Measurements from ENCODE around the gene ADSL.

GRCh38 chr22:40368016-40368415 lies 21.7 kb downstream of the ADSL start:
- TF ChIP-seq, protein P1, sequence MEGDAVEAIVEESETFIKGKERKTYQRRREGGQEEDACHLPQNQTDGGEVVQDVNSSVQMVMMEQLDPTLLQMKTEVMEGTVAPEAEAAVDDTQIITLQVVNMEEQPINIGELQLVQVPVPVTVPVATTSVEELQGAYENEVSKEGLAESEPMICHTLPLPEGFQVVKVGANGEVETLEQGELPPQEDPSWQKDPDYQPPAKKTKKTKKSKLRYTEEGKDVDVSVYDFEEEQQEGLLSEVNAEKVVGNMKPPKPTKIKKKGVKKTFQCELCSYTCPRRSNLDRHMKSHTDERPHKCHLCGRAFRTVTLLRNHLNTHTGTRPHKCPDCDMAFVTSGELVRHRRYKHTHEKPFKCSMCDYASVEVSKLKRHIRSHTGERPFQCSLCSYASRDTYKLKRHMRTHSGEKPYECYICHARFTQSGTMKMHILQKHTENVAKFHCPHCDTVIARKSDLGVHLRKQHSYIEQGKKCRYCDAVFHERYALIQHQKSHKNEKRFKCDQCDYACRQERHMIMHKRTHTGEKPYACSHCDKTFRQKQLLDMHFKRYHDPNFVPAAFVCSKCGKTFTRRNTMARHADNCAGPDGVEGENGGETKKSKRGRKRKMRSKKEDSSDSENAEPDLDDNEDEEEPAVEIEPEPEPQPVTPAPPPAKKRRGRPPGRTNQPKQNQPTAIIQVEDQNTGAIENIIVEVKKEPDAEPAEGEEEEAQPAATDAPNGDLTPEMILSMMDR (IDR thresholded peaks at IDR 0.05; ENCODE audit: insufficient read depth, low read depth, low read length), result no peak
- no peak for TF ChIP-seq EZH2 (IDR thresholded peaks at IDR 0.05; ENCODE audit: insufficient read depth, low read length)

Data from astrocyte (in vitro differentiated cells and primary cell).